HepG2 (cell line): ENCODE measurements around the gene C16orf89. TPM values are rescaled to one million over a fixed set of nuclear protein-coding genes. Genes with fewer than 3 reads are reported as not detected.

ENCODE experiments used
- ADNP ChIP-seq: sonication (generic); formaldehyde crosslinking; IDR thresholded peaks from 2 replicates; pipeline ENCODE4 v1.4.0; 2020; ENCODE audit warnings: missing genetic modification reagents
- CTCF ChIP-seq: sonication (generic); formaldehyde crosslinking; IDR thresholded peaks from 2 replicates; pipeline ENCODE4 v1.5.0; 2020; ENCODE audit warnings: mild to moderate bottlenecking, missing genetic modification reagents, moderate library complexity
- EED ChIP-seq: sonication (generic); formaldehyde crosslinking; IDR thresholded peaks from 2 replicates; pipeline ENCODE4 v1.5.0; 2020; ENCODE audit warnings: mild to moderate bottlenecking, missing genetic modification reagents
- GLI4 ChIP-seq: sonication (generic); formaldehyde crosslinking; IDR thresholded peaks from 2 replicates; pipeline ENCODE4 v1.5.1; 2020; ENCODE audit warnings: missing genetic modification reagents, mild to moderate bottlenecking, moderate library complexity, borderline replicate concordance
- HNRNPUL1 ChIP-seq: fragments of 200-400 bp; formaldehyde crosslinking; IDR thresholded peaks from 2 replicates; pipeline ENCODE4 v1.6.1; 2017; ENCODE audit warnings: low read depth, mild to moderate bottlenecking, low read length, moderate library complexity
- KMT2B ChIP-seq: IDR thresholded peaks from 2 replicates; pipeline ENCODE4 v1.6.1; 2016; ENCODE audit warnings: missing genetic modification reagents, missing compliant biosample characterization
- MNT ChIP-seq: fragments of 450-650 bp; IDR thresholded peaks from 2 replicates; pipeline ENCODE4 v1.6.1; 2016
- MXI1 ChIP-seq: IDR thresholded peaks from 3 replicates; pipeline ENCODE4 v1.6.1; 2012; ENCODE audit warnings: low read depth, low read length, inconsistent platforms, borderline replicate concordance
- NFIC ChIP-seq: IDR thresholded peaks from 2 replicates; pipeline ENCODE4 v1.6.1; 2012; ENCODE audit warnings: mild to moderate bottlenecking, low read length, inconsistent platforms
- SSRP1 ChIP-seq: IDR thresholded peaks from 2 replicates; pipeline ENCODE4 v1.6.1; 2016; ENCODE audit warnings: control low read depth
- TCF7 ChIP-seq: sonication (generic); IDR thresholded peaks from 2 replicates; pipeline ENCODE4 v1.6.1; 2016; ENCODE audit warnings: antibody characterized with exemption, low read depth
- ZNF496 ChIP-seq: sonication (generic); formaldehyde crosslinking; IDR thresholded peaks from 2 replicates; pipeline ENCODE4 v1.8.1; 2023; ENCODE audit warnings: mild to moderate bottlenecking, moderate library complexity, missing genetic modification reagents; ENCODE audit not compliant: insufficient replicate concordance
- ZNF510 ChIP-seq: sonication (generic); formaldehyde crosslinking; IDR thresholded peaks from 2 replicates; pipeline ENCODE4 v1.4.0; 2020; ENCODE audit warnings: low read depth, mild to moderate bottlenecking, missing genetic modification reagents
- ZNF530 ChIP-seq: sonication (generic); formaldehyde crosslinking; IDR thresholded peaks from 2 replicates; pipeline ENCODE4 v1.5.0; 2020; ENCODE audit warnings: low read depth, mild to moderate bottlenecking, missing genetic modification reagents
- ZNF710 ChIP-seq: sonication (generic); formaldehyde crosslinking; IDR thresholded peaks from 2 replicates; pipeline ENCODE4 v1.5.0; 2020; ENCODE audit warnings: mild to moderate bottlenecking, missing genetic modification reagents, borderline replicate concordance
- ZNF75D ChIP-seq: sonication (generic); formaldehyde crosslinking; IDR thresholded peaks from 2 replicates; pipeline ENCODE4 v1.8.1; 2023; ENCODE audit warnings: missing genetic modification reagents, mild to moderate bottlenecking, borderline replicate concordance
- ZSCAN20 ChIP-seq: sonication (generic); formaldehyde crosslinking; IDR thresholded peaks from 2 replicates; pipeline ENCODE4 v1.4.0; 2020; ENCODE audit warnings: missing genetic modification reagents, mild to moderate bottlenecking, borderline replicate concordance
- polyA plus RNA-seq, 8 experiments: library from polyadenylated mRNA; depleted of rRNA in 3 of 8; stranded (reverse) in 7 of 8; unstranded in 1 of 8; fragments of >200 nt; fragmentation: Illumina TruSeq in 4 of 8; extraction: Trizol in 4 of 8; gene quantifications; 2 replicates each; pipeline versions ENCODE4 v1.2.1 to v1.2.3, GENCODE V29; 2011 to 2016; ENCODE audit warnings: low read depth in 4 of 8, missing spikeins in 1 of 8, mixed read lengths in 1 of 8; ENCODE audit not compliant: insufficient read depth in 1 of 8
- total RNA-seq, 5 experiments: library from RNA; depleted of rRNA; stranded (reverse); fragments of >200 nt; fragmentation: Illumina TruSeq; extraction: Trizol; gene quantifications; 2 replicates each; pipeline ENCODE4 v1.2.3, GENCODE V29; 2016; ENCODE audit warnings: low read depth in 1 of 5
- TF ChIP-seq, protein P1 (sequence below): sonication (generic); formaldehyde crosslinking; IDR thresholded peaks from 2 replicates; pipeline ENCODE4 v1.5.0; 2020; ENCODE audit warnings: missing genetic modification reagents
- TF ChIP-seq, protein P2 (sequence below): sonication (generic); formaldehyde crosslinking; IDR thresholded peaks from 2 replicates; pipeline ENCODE4 v1.5.1; 2020; ENCODE audit warnings: missing genetic modification reagents, mild to moderate bottlenecking, borderline replicate concordance

C16orf89 gene
- total and polyA plus RNA-seq, 2 of the 13 experiments (the other 11 are each of a cell fraction or from before 2014, with no cell fraction given): 1.9 to 3.4 TPM

DNA sequence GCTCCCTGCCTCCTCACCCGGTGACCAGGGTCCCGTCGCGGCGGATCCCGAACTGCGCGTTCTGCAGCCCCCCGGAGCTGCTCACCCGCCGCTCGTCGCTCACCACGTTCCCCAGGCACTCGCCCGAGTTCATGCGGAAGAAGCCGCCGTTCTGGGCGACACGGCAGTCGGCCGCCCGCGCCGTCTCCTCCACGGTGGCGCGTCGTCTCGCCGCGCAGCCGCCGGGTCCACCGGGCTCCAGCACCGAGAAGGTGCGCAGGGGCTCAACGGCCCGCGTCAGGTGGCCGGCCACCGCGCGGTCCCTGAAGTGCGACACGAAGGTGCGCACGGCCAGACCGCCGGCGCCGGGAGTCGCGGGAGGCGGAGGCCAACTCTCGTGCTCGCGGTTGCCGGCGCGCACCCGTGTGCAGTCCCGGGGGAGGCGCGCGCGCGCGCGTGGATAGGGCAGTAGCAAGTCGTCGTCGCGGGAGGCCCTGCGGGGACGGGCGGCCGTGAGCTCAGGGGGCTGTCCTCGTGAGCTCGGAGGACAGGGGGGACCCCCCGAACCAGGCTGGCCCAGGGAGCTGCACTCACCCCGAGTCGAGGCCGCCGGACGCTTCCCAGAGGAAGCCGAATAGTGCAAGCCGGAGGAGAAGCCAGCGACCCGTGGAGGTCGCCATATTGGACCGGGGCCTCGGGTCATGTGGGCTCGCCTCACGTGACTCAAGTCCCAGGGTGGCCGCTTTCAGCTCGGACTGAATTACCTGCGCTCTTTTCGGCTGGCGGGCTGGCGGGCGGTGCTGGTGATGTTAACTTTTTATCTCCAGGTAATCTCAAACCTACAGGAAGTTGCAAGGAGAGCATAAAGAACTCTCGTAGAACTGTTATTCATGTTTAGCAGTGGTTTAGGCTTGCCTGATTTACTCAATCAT, 32.2 kb downstream of the C16orf89 start, which contains the start of gene NAGPA (continued):
- peak; percentile 83 for TF ChIP-seq EED
- TF ChIP-seq ZNF75D (CRISPR knock-in tag): peak; percentile 77; the same call in 1 of the 2 replicates
- no peak for TF ChIP-seq TCF7
- peak; percentile 95 for TF ChIP-seq KMT2B (CRISPR knock-in tag)
- no peak for TF ChIP-seq CTCF (CRISPR knock-in tag)
- TF ChIP-seq ADNP (CRISPR knock-in tag): 0 out of 2 replicates have a peak, but pooled peaks have one; percentile 37
- TF ChIP-seq MXI1: peak; percentile 94
- TF ChIP-seq, protein P1, sequence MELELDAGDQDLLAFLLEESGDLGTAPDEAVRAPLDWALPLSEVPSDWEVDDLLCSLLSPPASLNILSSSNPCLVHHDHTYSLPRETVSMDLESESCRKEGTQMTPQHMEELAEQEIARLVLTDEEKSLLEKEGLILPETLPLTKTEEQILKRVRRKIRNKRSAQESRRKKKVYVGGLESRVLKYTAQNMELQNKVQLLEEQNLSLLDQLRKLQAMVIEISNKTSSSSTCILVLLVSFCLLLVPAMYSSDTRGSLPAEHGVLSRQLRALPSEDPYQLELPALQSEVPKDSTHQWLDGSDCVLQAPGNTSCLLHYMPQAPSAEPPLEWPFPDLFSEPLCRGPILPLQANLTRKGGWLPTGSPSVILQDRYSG (CRISPR knock-in tag): peak; percentile 98
- no peak for TF ChIP-seq ZNF496 (CRISPR knock-in tag)
- TF ChIP-seq ZSCAN20 (CRISPR knock-in tag): peak; percentile 90
- no peak for TF ChIP-seq HNRNPUL1
- no peak for TF ChIP-seq SSRP1 (CRISPR knock-in tag)
- TF ChIP-seq NFIC: peak; percentile 92
- peak; percentile 76; the same call in 1 of the 2 replicates for TF ChIP-seq ZNF710 (CRISPR knock-in tag)
- TF ChIP-seq ZNF530 (CRISPR knock-in tag): no peak; the same call in 1 of the 2 replicates
- peak; percentile 67 for TF ChIP-seq MNT
- TF ChIP-seq, protein P2, sequence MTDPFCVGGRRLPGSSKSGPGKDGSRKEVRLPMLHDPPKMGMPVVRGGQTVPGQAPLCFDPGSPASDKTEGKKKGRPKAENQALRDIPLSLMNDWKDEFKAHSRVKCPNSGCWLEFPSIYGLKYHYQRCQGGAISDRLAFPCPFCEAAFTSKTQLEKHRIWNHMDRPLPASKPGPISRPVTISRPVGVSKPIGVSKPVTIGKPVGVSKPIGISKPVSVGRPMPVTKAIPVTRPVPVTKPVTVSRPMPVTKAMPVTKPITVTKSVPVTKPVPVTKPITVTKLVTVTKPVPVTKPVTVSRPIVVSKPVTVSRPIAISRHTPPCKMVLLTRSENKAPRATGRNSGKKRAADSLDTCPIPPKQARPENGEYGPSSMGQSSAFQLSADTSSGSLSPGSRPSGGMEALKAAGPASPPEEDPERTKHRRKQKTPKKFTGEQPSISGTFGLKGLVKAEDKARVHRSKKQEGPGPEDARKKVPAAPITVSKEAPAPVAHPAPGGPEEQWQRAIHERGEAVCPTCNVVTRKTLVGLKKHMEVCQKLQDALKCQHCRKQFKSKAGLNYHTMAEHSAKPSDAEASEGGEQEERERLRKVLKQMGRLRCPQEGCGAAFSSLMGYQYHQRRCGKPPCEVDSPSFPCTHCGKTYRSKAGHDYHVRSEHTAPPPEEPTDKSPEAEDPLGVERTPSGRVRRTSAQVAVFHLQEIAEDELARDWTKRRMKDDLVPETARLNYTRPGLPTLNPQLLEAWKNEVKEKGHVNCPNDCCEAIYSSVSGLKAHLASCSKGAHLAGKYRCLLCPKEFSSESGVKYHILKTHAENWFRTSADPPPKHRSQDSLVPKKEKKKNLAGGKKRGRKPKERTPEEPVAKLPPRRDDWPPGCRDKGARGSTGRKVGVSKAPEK (CRISPR knock-in tag): no peak; the same call in none of the 2 replicates
- TF ChIP-seq GLI4 (CRISPR knock-in tag): no peak; the same call in 1 of the 2 replicates
- TF ChIP-seq ZNF510: no peak
